Heart right ventricle (tissue), 16 donors: ENCODE results near the gene PSMB2. TPM values are rescaled to one million over a fixed set of nuclear protein-coding genes. Genes with fewer than 3 reads are reported as not detected.

Experiments used
- ATAC-seq, 8 donors: fragments of 200-7000 bp; cut with Tn5 transposase; one replicate each; pipeline ENCODE4 v1.9.1; 2020; ENCODE audit warnings: mild to moderate bottlenecking in 8 of 8, moderate library complexity in 8 of 8, moderate number of reproducible peaks in 1 of 8
- DNase-seq, 2 donors: peaks; one replicate each; pipeline ENCODE4 v3.0.0-alpha.2; 2020
- H3K27ac ChIP-seq, 10 donors: fragments of 200-600 bp; sonication (generic) in 2 of 10; one replicate each; pipeline versions ENCODE4 v1.5.0 to v1.8.0; 2020 to 2022; ENCODE audit warnings: mild to moderate bottlenecking in 3 of 10
- H3K27me3 ChIP-seq, 7 donors: fragments of 200-600 bp; one replicate each; pipeline ENCODE4 v1.8.0; 2021 to 2022; ENCODE audit warnings: mild to moderate bottlenecking in 2 of 7
- H3K36me3 ChIP-seq, 9 donors: fragments of 200-600 bp; sonication (generic) in 1 of 9; one replicate each; pipeline versions ENCODE4 v1.5.0 to v1.8.0; 2020 to 2022; ENCODE audit warnings: mild to moderate bottlenecking in 2 of 9
- H3K4me1 ChIP-seq, 9 donors: fragments of 200-600 bp; sonication (generic) in 1 of 9; one replicate each; pipeline versions ENCODE4 v1.5.0 to v1.8.0; 2020 to 2022; ENCODE audit warnings: mild to moderate bottlenecking in 4 of 9
- H3K4me3 ChIP-seq, 10 donors: fragments of 200-600 bp; sonication (generic) in 2 of 10; one replicate each; pipeline versions ENCODE4 v1.5.0 to v1.8.0; 2020 to 2022; ENCODE audit warnings: mild to moderate bottlenecking in 7 of 10, moderate library complexity in 2 of 10
- H3K9me3 ChIP-seq, 11 donors: fragments of 200-600 bp in 10 of 11; sonication (generic) in 2 of 11; one replicate each; pipeline versions ENCODE4 v1.5.0 to v1.8.0; 2013 to 2022; ENCODE audit warnings: mild to moderate bottlenecking in 2 of 11, control low read depth in 1 of 11, moderate library complexity in 1 of 11
- CTCF ChIP-seq, 9 donors: fragments of 200-600 bp; sonication (generic) in 2 of 9; IDR thresholded peaks; one replicate each; pipeline versions ENCODE4 v1.5.0 to v1.8.0; 2021 to 2022; ENCODE audit warnings: antibody characterized with exemption in 9 of 9, mild to moderate bottlenecking in 5 of 9, moderate library complexity in 1 of 9
- WGBS, 2 donors: extraction: QIAGEN DNeasy Blood & Tissue Kit; methylation state at CpG; one replicate each; pipeline ENCODE4 v1.1.7; 2013; ENCODE audit warnings: inconsistent platforms in 1 of 2; 5-methylcytosine and 5-hydroxymethylcytosine counted together
- intact Hi-C, 10 donors: fragments of 100-400 bp; cut with DNase I; formaldehyde crosslinking; loops; one replicate each; pipeline versions ENCODE4 v1.11.1 to v1.14.2; 2022
- polyA plus RNA-seq, 2 donors: library from polyadenylated mRNA; stranded (reverse); fragments of 200-250 nt; gene quantifications; one replicate each; pipeline ENCODE4 v1.2.3, GENCODE V29; 2013
- total RNA-seq, 10 donors: library from RNA; stranded (reverse); fragmentation: NEBNext Ultra II Directional in 3 of 10; extraction: Animal tissue kit (Norgen Biotek cat#: 25700) in 3 of 10; gene quantifications; one replicate each; pipeline versions ENCODE4 v1.2.1 to v1.2.4, GENCODE V29; 2021 to 2023
- donor health status: Arrhythmogenic right ventricular cardiomyopathy.
- donor health status: ischemic (EF 13 %, LVEDD 7.1; RV severe dilation, severe dysfunction).
- donor health status: healthy with polysubstance abuse.
- donor health status: DM: no; HTN: yes; CAD: no.
- donor health status: DM: no; HTN: no; CAD: no.
- donor health status: ischemic (EF 25% LVEDD 6.9; RV normal size, moderate dysfunction).
- donor health status: ischemic (EF 25% LVEDD 5.7; RV mildly dilated, moderate dysfunction).
- donor health status: healthy.
- donor health status: DM: yes; HTN: yes; CAD: no.
- donor health status: Ischemic cardiomyopathy.
- donor health status: ischemic (EF 35%, LVEDD 5.7; RV mildly dilated, moderate dysfunction).
- donor health status: nonischemic (EF 11% LVEDD 7.7; RV severe dilation, severe dysfunction).
- donor health status: DM: yes; HTN: yes; CAD: no.
- donor health status: PGD.
- donor health status: ischemic (EF 29% LVEDD 5.4; RV normal size, mild dysfunction).
- donor health status: nonischemic (EF 23%, LVEDD 6.1; RV moderate dilation, normal function).

The PSMB2 gene
- total and polyA plus RNA-seq, 12 donors = 34.1 to 55.0 (median 39.1) TPM

GRCh38 chr1:35629051-35629450 lies 12.3 kb downstream of the PSMB2 start:
- peaks cover 4 to 97% (median 51%) of the 10 kb centered on the region in 9 donors for H3K36me3 ChIP-seq

GRCh38 chr1:35623832-35624231 lies 17.5 kb downstream of the PSMB2 start:
- DNase-seq = no peak
- no peak overlapping the region for H3K4me3 ChIP-seq
- H3K4me1 ChIP-seq = peaks cover 0 to 2% (median 2%) of the 10 kb centered on the region in 9 donors
- TF ChIP-seq CTCF (IDR thresholded peaks at IDR 0.05) = no peak
- intact Hi-C loops = no loop called here
- H3K9me3 ChIP-seq = no peaks in the 10 kb centered on the region
- H3K36me3 ChIP-seq = peaks cover 0 to 95% (median 17%) of the 10 kb centered on the region in 9 donors
- ATAC-seq = no peak
- H3K27me3 ChIP-seq = no peaks in the 10 kb centered on the region
- H3K27ac ChIP-seq = no peak overlapping the region

More at GRCh38 chr1:35629051-35629450, 12.3 kb downstream of the PSMB2 start:
- ATAC-seq = no peak
- DNase-seq = no peak
- Histone ChIP-seq H3K4me1 (peaks cover 0 to 10% (median 8%) of the 10 kb centered on the region in 9 donors), H3K27ac (no peak overlapping the region), H3K27me3 (no peaks in the 10 kb centered on the region), H3K4me3 (no peak overlapping the region), H3K9me3 (no peaks in the 10 kb centered on the region)
- WGBS, 2 donors = 55 to 60% methylated on average over 2 of the region's 2 CpGs
- TF ChIP-seq CTCF (IDR thresholded peaks at IDR 0.05) = no peak
- intact Hi-C loops = no loop called here

- H3K9me3 ChIP-seq = no peaks in the 10 kb centered on the region
- intact Hi-C loops = no loop called here
- no peaks in the 10 kb centered on the region for H3K4me1 ChIP-seq
- peaks cover 0 to 97% (median 15%) of the 10 kb centered on the region in 9 donors for H3K36me3 ChIP-seq
- no peak for DNase-seq
- H3K4me3 ChIP-seq = no peak overlapping the region
- WGBS, 2 donors = 87 to 91% methylated on average over 4 of the region's 4 CpGs
- no peak overlapping the region for H3K27ac ChIP-seq
- no peak for ATAC-seq
- TF ChIP-seq CTCF (IDR thresholded peaks at IDR 0.05) = no peak
- no peaks in the 10 kb centered on the region for H3K27me3 ChIP-seq
These were observed 18.7 kb downstream of the PSMB2 start for GRCh38 chr1:35622510-35623178.

- no peak for TF ChIP-seq CTCF (IDR thresholded peaks at IDR 0.05)
- Histone ChIP-seq H3K36me3 (peaks cover 0 to 97% (median 11%) of the 10 kb centered on the region in 9 donors), H3K27me3 (no peaks in the 10 kb centered on the region), H3K27ac (no peak overlapping the region), H3K4me1 (no peaks in the 10 kb centered on the region), H3K9me3 (no peaks in the 10 kb centered on the region), H3K4me3 (no peak overlapping the region)
- intact Hi-C loops = no loop called here
- ATAC-seq (no peak), DNase-seq (no peak)
- 77 to 78% methylated on average over 6 of the region's 6 CpGs for WGBS, 2 donors
These were observed 21.8 kb downstream of the PSMB2 start for GRCh38 chr1:35619237-35620121.
